Effector CD8-positive, alpha-beta T cell (primary cell): Measurements from ENCODE around the gene ZNF385D.
"Not testable (repeated sequence)": the region's sequence is repeated elsewhere in the genome, so short reads cannot be mapped to it uniquely, and the experiment has no call there.

Experiments used
- DNase-seq: peaks from one replicate; lab custom pipeline; 2025; lab: John Stamatoyannopoulos, UW

Gene ZNF385D

DNA sequence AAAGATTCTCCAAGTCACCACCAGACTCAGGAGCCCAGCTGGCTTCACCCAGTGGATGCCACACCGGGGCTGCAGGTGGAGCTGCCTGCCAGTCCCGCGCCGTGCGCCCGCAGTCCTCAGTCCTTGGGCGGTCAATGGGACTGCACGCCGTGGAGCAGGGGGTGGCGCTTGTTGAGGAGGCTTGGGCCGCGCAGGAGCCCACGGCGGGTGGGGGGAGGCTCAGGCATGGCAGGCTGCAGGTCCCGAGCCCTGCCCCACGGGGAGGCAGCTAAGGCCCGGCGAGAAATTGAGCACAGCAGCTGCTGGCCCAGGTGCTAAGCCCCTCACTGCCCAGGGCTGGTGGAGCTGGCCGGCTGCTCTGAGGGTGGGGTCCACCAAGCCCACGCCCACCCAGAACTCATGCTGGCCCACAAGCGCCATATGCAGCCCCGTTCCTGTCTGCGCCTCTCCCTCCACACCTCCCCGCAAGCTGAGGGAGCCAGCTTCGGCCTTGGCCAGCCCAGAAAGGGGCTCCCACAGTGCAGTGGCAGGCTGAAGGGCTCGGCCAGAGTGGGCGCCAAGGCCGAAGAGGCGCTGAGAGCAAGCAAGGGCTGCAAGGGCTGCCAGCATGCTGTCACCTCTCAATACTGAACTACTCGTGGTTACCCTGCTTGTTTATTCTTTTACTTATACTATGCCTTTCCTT is 363.7 kb downstream of the ZNF385D start:
- DNase-seq: not testable (repeated sequence)

DNA sequence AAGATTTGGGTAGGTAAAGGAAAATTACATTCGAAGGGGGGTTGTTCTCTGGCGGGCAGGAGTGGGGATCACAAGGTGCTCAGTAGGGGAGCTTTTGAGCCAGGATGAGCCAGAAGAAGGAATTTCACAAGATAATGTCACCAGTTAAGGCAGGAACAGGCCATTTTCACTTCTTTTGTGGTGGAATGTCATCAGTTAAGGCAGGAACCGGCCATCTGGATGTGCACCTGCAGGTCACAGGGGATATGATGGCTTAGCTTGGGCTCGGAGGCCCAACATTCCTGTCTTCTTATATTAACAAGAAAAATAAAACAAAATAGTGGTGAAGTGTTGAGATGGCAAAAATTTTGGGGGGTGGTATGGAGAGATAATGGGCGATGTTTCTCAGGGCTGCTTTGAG is 373.0 kb downstream of the ZNF385D start:
- DNase-seq: not testable (repeated sequence)

DNA sequence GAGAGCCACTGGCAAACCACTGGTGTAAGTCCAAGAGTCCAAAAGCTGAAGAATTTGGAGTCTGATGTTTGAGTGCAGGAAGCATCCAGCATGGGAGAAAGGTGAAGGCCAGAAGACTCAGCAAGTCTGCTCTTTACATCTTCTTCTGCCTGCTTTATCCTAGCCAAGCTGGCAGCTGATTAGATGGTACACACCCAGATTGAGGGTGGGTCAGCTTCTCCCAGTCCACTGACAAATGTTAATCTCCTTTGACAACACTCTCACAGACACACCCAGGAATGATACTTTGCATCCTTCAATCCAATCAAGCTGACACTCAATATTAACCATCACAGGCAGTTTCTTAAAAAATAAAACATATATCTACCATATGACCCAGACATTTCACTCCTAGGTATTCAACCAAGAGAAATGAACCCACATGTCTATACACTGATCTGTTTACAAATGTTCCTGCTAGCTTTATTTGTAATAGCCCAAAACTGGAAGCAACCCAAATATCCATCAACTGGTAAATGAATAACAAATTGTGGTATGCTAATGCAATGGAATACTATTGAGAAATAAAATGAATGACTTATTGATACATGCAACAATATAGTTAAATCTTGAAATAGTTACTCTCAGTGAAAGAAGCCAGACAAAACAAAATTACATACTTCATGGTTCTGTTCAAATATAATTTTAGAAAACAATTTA is 373.8 kb downstream of the ZNF385D start:
- DNase-seq: no peak

DNA sequence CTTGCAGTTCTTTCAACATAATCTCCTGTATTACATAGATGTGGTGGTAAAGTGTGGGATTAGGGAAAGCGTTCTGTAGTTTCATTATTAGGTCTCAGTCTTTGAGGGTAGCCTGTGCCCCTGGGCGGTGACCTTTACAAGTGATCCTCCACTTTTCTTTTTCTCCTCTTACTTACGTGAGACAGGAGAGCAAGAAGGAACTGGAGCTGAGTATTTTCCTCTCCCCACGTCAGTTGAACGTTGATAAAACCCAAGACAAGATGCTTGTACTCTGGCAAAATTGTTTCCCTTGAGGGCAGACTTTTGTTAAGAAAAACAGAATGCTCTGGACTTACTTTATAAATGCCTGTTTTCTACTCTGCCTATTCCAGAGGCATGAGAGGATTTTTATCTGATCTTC is 378.7 kb downstream of the ZNF385D start:
- no peak for DNase-seq
